ENCODE data around the gene NOM1.

- TF ChIP-seq SUZ12 (IDR thresholded peaks at IDR 0.05) (no peak), SP1 (IDR thresholded peaks at IDR 0.05) (no peak), FOXM1 (IDR thresholded peaks at IDR 0.05; ENCODE audit: borderline replicate concordance) (no peak), NFRKB (IDR thresholded peaks at IDR 0.05) (no peak), BHLHE40 (IDR thresholded peaks at IDR 0.05; ENCODE audit: borderline replicate concordance) (no peak), L3MBTL2 (conservative IDR thresholded peaks at IDR 0.05) (no peak), ELF4 (IDR thresholded peaks at IDR 0.05) (no peak), ZNF384 (IDR thresholded peaks at IDR 0.05) (no peak), FOXK2 (IDR thresholded peaks at IDR 0.05) (no peak), TARDBP (IDR thresholded peaks at IDR 0.05) (no peak)
Observed at GRCh38 chr7:157018328-157018996, 69.0 kb downstream of the NOM1 start.

Data from HEK293T (cell line).